Lower leg skin (tissue), 3 donors: ENCODE measurements around the gene CTNND2.

Experiments
- CTCF ChIP-seq, 3 donors: fragments of 450-650 bp; IDR thresholded peaks; one replicate each; pipeline ENCODE4 v1.5.1; 2016; ENCODE audit warnings: antibody characterized with exemption in 3 of 3, mild to moderate bottlenecking in 3 of 3, moderate library complexity in 2 of 3
- POLR2A ChIP-seq, 2 donors: fragments of 450-650 bp; IDR thresholded peaks; one replicate each; pipeline ENCODE4 v1.6.1; 2016 to 2017; ENCODE audit warnings: antibody characterized with exemption in 2 of 2, mild to moderate bottlenecking in 1 of 2, moderate library complexity in 1 of 2

DNA sequence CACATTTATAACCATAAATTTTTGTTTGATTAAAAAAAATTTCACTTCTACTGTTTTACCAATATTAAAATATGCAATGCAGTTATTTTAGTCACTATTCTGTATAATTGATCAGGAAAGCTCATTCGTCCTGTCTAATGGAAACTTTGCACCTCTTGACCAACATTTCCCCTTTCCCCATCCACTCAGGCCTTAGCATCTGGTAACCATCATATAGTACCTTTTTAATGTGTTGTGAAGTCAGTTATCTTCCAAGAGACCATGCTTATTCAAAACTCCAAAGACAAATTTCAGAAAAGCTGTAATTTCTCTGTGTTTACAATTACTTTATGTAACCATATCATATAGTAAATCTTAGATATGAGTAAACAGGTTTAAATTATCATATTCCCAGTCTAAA, 145.9 kb downstream of the CTNND2 start:
- TF ChIP-seq CTCF (IDR thresholded peaks at IDR 0.05) (no peak), POLR2A (IDR thresholded peaks at IDR 0.05) (no peak)
